OCI-LY7 (cell line): ENCODE data around the gene APLN. TPM values are rescaled to one million over a fixed set of nuclear protein-coding genes. Genes with fewer than 3 reads are reported as not detected.

Experiments used
- BruUV-seq: library from RNA; stranded (reverse); fragments of 400-500 nt; replicated peaks from 2 replicates; lab custom pipeline; 2021; lab: Mats Ljungman, UMichigan
- CTCF ChIA-PET: fragments of 300-600 bp; sonication (Branson Sonifier 250); formaldehyde crosslinking; loops from one replicate; lab custom pipeline; 2022; ENCODE audit warnings: antibody characterized with exemption; ENCODE audit not compliant: unreplicated experiment; lab: Charles Lee
- POLR2A ChIA-PET: fragments of 300-600 bp; sonication (Branson Sonifier 250); formaldehyde crosslinking; loops from one replicate; lab custom pipeline; 2022; ENCODE audit warnings: antibody characterized with exemption; lab: Charles Lee
- DNase-seq: peaks from one replicate; pipeline ENCODE4 v3.0.0-alpha.2; 2015; ENCODE audit warnings: low spot score
- H2AFZ ChIP-seq: fragments of 200-600 bp; sonication (generic), shearing (Covaris generic); 2 replicates; pipeline ENCODE4 v1.6.1; 2014; ENCODE audit warnings: mild to moderate bottlenecking, antibody characterized with exemption, low read length, moderate library complexity
- H3K27ac ChIP-seq: fragments of 200-600 bp; sonication (generic); 2 replicates; pipeline ENCODE4 v1.5.1; 2014; ENCODE audit warnings: mixed run types, low read depth, mild to moderate bottlenecking, moderate library complexity, low read length, inconsistent platforms; ENCODE audit not compliant: poor library complexity, severe bottlenecking
- H3K36me3 ChIP-seq: fragments of 200-600 bp; sonication (generic); 2 replicates; pipeline ENCODE4 v1.6.1; 2014; ENCODE audit warnings: mild to moderate bottlenecking, antibody characterized with exemption, low read length, moderate library complexity, mixed read lengths; ENCODE audit not compliant: insufficient read depth
- H3K4me1 ChIP-seq: fragments of 200-600 bp; sonication (generic); 2 replicates; pipeline ENCODE4 v1.5.1; 2014; ENCODE audit warnings: mild to moderate bottlenecking, low read length; ENCODE audit not compliant: insufficient read depth, poor library complexity, severe bottlenecking
- H3K4me2 ChIP-seq: fragments of 200-600 bp; sonication (generic); 2 replicates; pipeline ENCODE4 v1.6.1; 2014; ENCODE audit warnings: mild to moderate bottlenecking, low read length
- H3K4me3 ChIP-seq: fragments of 200-600 bp; sonication (generic); 2 replicates; pipeline ENCODE4 v1.5.1; 2014; ENCODE audit warnings: mild to moderate bottlenecking, low read depth, low read length; ENCODE audit not compliant: poor library complexity, severe bottlenecking
- H3K79me2 ChIP-seq: fragments of 200-600 bp; sonication (generic); 2 replicates; pipeline ENCODE4 v1.6.1; 2016; ENCODE audit warnings: low read depth, mild to moderate bottlenecking, low read length, moderate library complexity, mixed read lengths; ENCODE audit not compliant: insufficient read depth
- H3K9me2 ChIP-seq: fragments of 200-600 bp; sonication (generic); 2 replicates; pipeline ENCODE4 v1.6.1; 2016; ENCODE audit warnings: mild to moderate bottlenecking, low read length, mixed read lengths; ENCODE audit not compliant: insufficient read depth
- H3K9me3 ChIP-seq: fragments of 200-600 bp; sonication (generic); 2 replicates; pipeline ENCODE4 v1.6.1; 2014; ENCODE audit warnings: mild to moderate bottlenecking, mixed run types, low read length, mixed read lengths
- H4K20me1 ChIP-seq: fragments of 200-600 bp; sonication (generic); 2 replicates; pipeline ENCODE4 v1.6.1; 2014; ENCODE audit warnings: mild to moderate bottlenecking, antibody characterized with exemption, low read length, moderate library complexity, mixed read lengths; ENCODE audit not compliant: insufficient read depth
- CTCF ChIP-seq: fragments of 200-600 bp; sonication (generic); conservative IDR thresholded peaks from 2 replicates; pipeline ENCODE4 v1.5.1; 2014; ENCODE audit warnings: mild to moderate bottlenecking, antibody characterized with exemption, low read length, moderate library complexity, mixed read lengths
- EZH2phosphoT487 ChIP-seq: fragments of 200-600 bp; sonication (generic); IDR thresholded peaks from 2 replicates; pipeline ENCODE4 v1.6.1; 2018; ENCODE audit warnings: low read depth, borderline replicate concordance, mild to moderate bottlenecking, mixed run types, antibody characterized with exemption, low read length, moderate library complexity, mixed read lengths
- intact Hi-C: fragments of 100-400 bp; cut with micrococcal nuclease; formaldehyde crosslinking; loops from one replicate; pipeline ENCODE4 v1.10.0; 2022; ENCODE audit not compliant: unreplicated experiment
- total RNA-seq, 2 experiments: library from RNA; depleted of rRNA in 1 of 2; stranded (reverse); fragments of >200 nt in 1 of 2; shearing (Covaris generic) in 1 of 2; gene quantifications; 2 replicates each; pipeline ENCODE4 v1.2.3, GENCODE V29; 2014 to 2022

Gene APLN
- total RNA-seq, 2 experiments from 2014 or later: 0.13 TPM; not detected in 1

GRCh38 chrX:129596077-129596476 lies 58.7 kb downstream of the APLN start:
- no peak for TF ChIP-seq CTCF
- no peak for TF ChIP-seq EZH2phosphoT487
- Histone ChIP-seq H2AFZ (no peak overlapping the region), H3K79me2 (no peaks in the 10 kb centered on the region), H3K4me3 (no peak overlapping the region), H3K27ac (no peak overlapping the region), H3K9me2 (no peaks in the 10 kb centered on the region), H4K20me1 (no peaks in the 10 kb centered on the region), H3K9me3 (no peaks in the 10 kb centered on the region), H3K36me3 (no peaks in the 10 kb centered on the region), H3K4me2 (no peak overlapping the region), H3K4me1 (peaks cover 8% of the 10 kb centered on the region)
- intact Hi-C loops: no loop called here
- no peak for DNase-seq
- ChIA-PET POLR2A (interaction anchor here (0.6 kb wide), 1 partner anchor 41 kb away, joined by 3 read pairs; no protein-coding TSS in a partner anchor), CTCF (no interaction called here)
- BruUV-seq: no TSS peak

Other genes starting within 250 kb of the APLN start
- gene SMARCA1, start 131.5 kb downstream of the APLN start, total RNA-seq (2014; rRNA removed; shearing (Covaris generic)): not detected in 2 replicates
- gene SMARCA1, start 131.5 kb downstream of the APLN start, total RNA-seq (2022): 0.19 TPM in 1 of 2 replicates, not detected in the other
- 3.1 and 3.3 TPM in 2 replicates for gene OCRL, start 114.7 kb downstream of the APLN start, total RNA-seq (2014; rRNA removed; shearing (Covaris generic))
- 6.7 and 8.2 TPM in 2 replicates for gene OCRL, start 114.7 kb downstream of the APLN start, total RNA-seq (2022)
- gene XPNPEP2, start 84.0 kb upstream of the APLN start, total RNA-seq (2014; rRNA removed; shearing (Covaris generic)): not detected in 2 replicates
- not detected in 2 replicates for gene XPNPEP2, start 84.0 kb upstream of the APLN start, total RNA-seq (2022)
- gene SASH3, start 125.0 kb upstream of the APLN start, total RNA-seq (2014; rRNA removed; shearing (Covaris generic)): 163 and 194 TPM in 2 replicates
- gene SASH3, start 125.0 kb upstream of the APLN start, total RNA-seq (2022): 150 and 157 TPM in 2 replicates
- 5.0 and 8.2 TPM in 2 replicates for gene ZDHHC9, start 188.9 kb upstream of the APLN start, total RNA-seq (2014; rRNA removed; shearing (Covaris generic))
- 10.0 and 11.3 TPM in 2 replicates for gene ZDHHC9, start 188.9 kb upstream of the APLN start, total RNA-seq (2022)